Measurements from ENCODE around the gene MAST3. TPM values are rescaled to one million over a fixed set of nuclear protein-coding genes. Genes with fewer than 3 reads are reported as not detected.

MAST3 gene
- total and polyA plus RNA-seq, 4 donors: 5.8 to 22.0 (median 13.1) TPM

DNA sequence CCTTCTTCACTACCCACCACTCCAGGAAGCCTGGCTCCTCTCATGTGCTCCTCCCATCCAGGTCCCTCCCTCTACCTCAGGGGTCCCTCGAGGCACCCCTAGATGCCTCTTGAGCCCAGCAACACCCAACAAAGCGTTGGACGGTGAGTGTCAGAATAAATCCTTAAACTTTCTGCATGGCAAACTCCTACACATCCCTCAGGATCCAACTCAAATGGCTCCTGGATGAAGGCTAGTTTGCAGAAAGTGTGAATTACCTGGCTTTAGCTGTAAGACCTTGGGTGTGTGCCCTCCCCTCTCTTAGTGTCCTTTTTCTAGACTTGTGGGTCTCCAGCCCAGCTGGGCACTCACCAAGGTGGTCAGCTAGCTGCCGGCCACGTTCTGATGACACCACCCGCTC lies 100.8 kb downstream of the MAST3 start:
- Histone ChIP-seq H3K27ac (ENCODE audit: low read depth, low read length) (no peak overlapping the region), H3K4me3 (ENCODE audit: low read depth, low read length) (no peak overlapping the region), H3K36me3 (ENCODE audit: control insufficient read depth, insufficient read depth, low read length) (peaks cover 69% of the 10 kb centered on the region), H3K9me3 (ENCODE audit: control insufficient read depth, insufficient read depth, low read length) (no peaks in the 10 kb centered on the region), H3K27me3 (ENCODE audit: control insufficient read depth, insufficient read depth, low read length) (no peaks in the 10 kb centered on the region), H3K4me1 (ENCODE audit: control insufficient read depth, insufficient read depth, low read length) (peaks cover 30% of the 10 kb centered on the region)
- DNase-seq (ENCODE audit: low read depth in 4 of 6, low spot score in 6 of 6): no peak
- 95% methylated on average over 4 of the region's 6 CpGs for WGBS (ENCODE audit: insufficient coverage)

Small RNAs within 50 kb of the gene (small RNA-seq; reads per million reads assigned to genes)
- not detected for gene IFI30 (ENCODE audit: low replicate concordance)

Other genes with a start within 250 kb of the MAST3 start
- gene JAK3, start 249.8 kb upstream of the MAST3 start, total RNA-seq: 1 to 10 TPM; 2.8 to 4.3 TPM
- 1 to 10 TPM; 4.2 to 5.0 TPM for gene JAK3, start 249.8 kb upstream of the MAST3 start, polyA plus RNA-seq (ENCODE audit: insufficient read length in 2 of 2)
- 1,000 to 10,000 TPM in 1 of 2 donors, 100 to 1,000 TPM in 1; 422 to 1,388 TPM for gene RPL18A, start 237.9 kb upstream of the MAST3 start, total RNA-seq
- gene RPL18A, start 237.9 kb upstream of the MAST3 start, polyA plus RNA-seq (ENCODE audit: insufficient read length in 2 of 2): 100 to 1,000 TPM; 927 to 972 TPM
- gene SLC5A5, start 225.8 kb upstream of the MAST3 start, total RNA-seq: 100 to 1,000 TPM in 1 of 2 donors, 1 to 10 TPM in 1; 6.8 to 104 TPM
- gene SLC5A5, start 225.8 kb upstream of the MAST3 start, polyA plus RNA-seq (ENCODE audit: insufficient read length in 2 of 2): 10 to 100 TPM in 1 of 2 donors, under 1 TPM in 1; 0.10 to 13.5 TPM
- 10 to 100 TPM; 24.5 to 28.4 TPM for gene CCDC124, start 164.8 kb upstream of the MAST3 start, total RNA-seq
- 100 to 1,000 TPM; 139 to 142 TPM for gene CCDC124, start 164.8 kb upstream of the MAST3 start, polyA plus RNA-seq (ENCODE audit: insufficient read length in 2 of 2)
- 10 to 100 TPM in 1 of 2 donors, 1 to 10 TPM in 1; 7.3 to 14.0 TPM for gene KCNN1, start 130.7 kb upstream of the MAST3 start, total RNA-seq
- 10 to 100 TPM; 40.3 to 45.1 TPM for gene KCNN1, start 130.7 kb upstream of the MAST3 start, polyA plus RNA-seq (ENCODE audit: insufficient read length in 2 of 2)
- gene ARRDC2, start 89.6 kb upstream of the MAST3 start, total RNA-seq: 1 to 10 TPM; 6.4 to 8.0 TPM
- 1 to 10 TPM; 4.9 to 5.3 TPM for gene ARRDC2, start 89.6 kb upstream of the MAST3 start, polyA plus RNA-seq (ENCODE audit: insufficient read length in 2 of 2)
- under 1 TPM; 0.40 to 0.50 TPM for gene IL12RB1, start 10.8 kb upstream of the MAST3 start, total RNA-seq
- under 1 TPM; 0.66 to 0.93 TPM for gene IL12RB1, start 10.8 kb upstream of the MAST3 start, polyA plus RNA-seq (ENCODE audit: insufficient read length in 2 of 2)
- gene PIK3R2, start 55.4 kb downstream of the MAST3 start, total RNA-seq: 10 to 100 TPM; 14.1 to 37.2 TPM
- gene PIK3R2, start 55.4 kb downstream of the MAST3 start, polyA plus RNA-seq (ENCODE audit: insufficient read length in 2 of 2): 100 to 1,000 TPM; 115 to 134 TPM
- gene IFI30, start 76.0 kb downstream of the MAST3 start, total RNA-seq: 10 to 100 TPM; 10.3 to 14.6 TPM
- gene IFI30, start 76.0 kb downstream of the MAST3 start, polyA plus RNA-seq (ENCODE audit: insufficient read length in 2 of 2): 1 to 10 TPM; 1.9 to 2.8 TPM
- 10 to 100 TPM in 1 of 2 donors, 1 to 10 TPM in 1; 4.7 to 10.4 TPM for gene MPV17L2, start 95.4 kb downstream of the MAST3 start, total RNA-seq
- 10 to 100 TPM; 13.8 to 14.7 TPM for gene MPV17L2, start 95.4 kb downstream of the MAST3 start, polyA plus RNA-seq (ENCODE audit: insufficient read length in 2 of 2)
- gene RAB3A, start 106.3 kb downstream of the MAST3 start, total RNA-seq: 10 to 100 TPM; 26.7 to 86.6 TPM
- gene RAB3A, start 106.3 kb downstream of the MAST3 start, polyA plus RNA-seq (ENCODE audit: insufficient read length in 2 of 2): 100 to 1,000 TPM; 336 to 342 TPM
- gene PDE4C, start 128.7 kb downstream of the MAST3 start, total RNA-seq: 1 to 10 TPM in 1 of 2 donors, under 1 TPM in 1; 0.88 to 2.6 TPM
- 1 to 10 TPM; 1.1 to 1.7 TPM for gene PDE4C, start 128.7 kb downstream of the MAST3 start, polyA plus RNA-seq (ENCODE audit: insufficient read length in 2 of 2)
- gene IQCN, start 176.7 kb downstream of the MAST3 start, total RNA-seq: 1 to 10 TPM in 1 of 2 donors, under 1 TPM in 1; 0.59 to 4.4 TPM
- gene IQCN, start 176.7 kb downstream of the MAST3 start, polyA plus RNA-seq (ENCODE audit: insufficient read length in 2 of 2): 1 to 10 TPM; 5.0 to 9.0 TPM
- 100 to 1,000 TPM in 1 of 2 donors, 10 to 100 TPM in 1; 73.2 to 101 TPM for gene JUND, start 183.8 kb downstream of the MAST3 start, total RNA-seq
- 100 to 1,000 TPM; 127 to 136 TPM for gene JUND, start 183.8 kb downstream of the MAST3 start, polyA plus RNA-seq (ENCODE audit: insufficient read length in 2 of 2)
- gene LSM4, start 225.3 kb downstream of the MAST3 start, total RNA-seq: 100 to 1,000 TPM in 1 of 2 donors, 10 to 100 TPM in 1; 69.4 to 120 TPM
- gene LSM4, start 225.3 kb downstream of the MAST3 start, polyA plus RNA-seq (ENCODE audit: insufficient read length in 2 of 2): 100 to 1,000 TPM; 104 to 105 TPM
- gene PGPEP1, start 242.8 kb downstream of the MAST3 start, total RNA-seq: 10 to 100 TPM; 16.2 to 28.4 TPM
- 10 to 100 TPM; 21.5 to 33.5 TPM for gene PGPEP1, start 242.8 kb downstream of the MAST3 start, polyA plus RNA-seq (ENCODE audit: insufficient read length in 2 of 2)

All from spinal cord (tissue), 10 donors.